Measurements from ENCODE around the gene KLHL3.

The KLHL3 gene

GRCh38 chr5:137573376-137573775 lies 162.5 kb downstream of the KLHL3 start:
- no peaks in the 10 kb centered on the region for H3K9me3 ChIP-seq (ENCODE audit: control insufficient read depth, low read length)
- no peak overlapping the region for H3K9ac ChIP-seq (ENCODE audit: low read length)
- H3K27me3 ChIP-seq (ENCODE audit: control insufficient read depth, insufficient read depth, low read length): no peaks in the 10 kb centered on the region
- no peak overlapping the region for H3K4me3 ChIP-seq (ENCODE audit: low read length)
- H3K36me3 ChIP-seq (ENCODE audit: control insufficient read depth, insufficient read depth, low read length): no peaks in the 10 kb centered on the region
- no peaks in the 10 kb centered on the region for H3K4me1 ChIP-seq (ENCODE audit: control insufficient read depth, insufficient read depth, low read length)

GRCh38 chr5:137572042-137572695 lies 163.7 kb downstream of the KLHL3 start:
- Histone ChIP-seq H3K4me1 (ENCODE audit: control insufficient read depth, insufficient read depth, low read length) (no peaks in the 10 kb centered on the region), H3K9me3 (ENCODE audit: control insufficient read depth, low read length) (no peaks in the 10 kb centered on the region), H3K9ac (ENCODE audit: low read length) (no peak overlapping the region), H3K27me3 (ENCODE audit: control insufficient read depth, insufficient read depth, low read length) (no peaks in the 10 kb centered on the region), H3K4me3 (ENCODE audit: low read length) (no peak overlapping the region), H3K36me3 (ENCODE audit: control insufficient read depth, insufficient read depth, low read length) (no peaks in the 10 kb centered on the region)

GRCh38 chr5:137570070-137570469 lies 165.8 kb downstream of the KLHL3 start:
- Histone ChIP-seq H3K9ac (ENCODE audit: low read length) (no peak overlapping the region), H3K9me3 (ENCODE audit: control insufficient read depth, low read length) (no peaks in the 10 kb centered on the region), H3K36me3 (ENCODE audit: control insufficient read depth, insufficient read depth, low read length) (no peaks in the 10 kb centered on the region), H3K4me3 (ENCODE audit: low read length) (no peak overlapping the region), H3K27me3 (ENCODE audit: control insufficient read depth, insufficient read depth, low read length) (no peaks in the 10 kb centered on the region), H3K4me1 (ENCODE audit: control insufficient read depth, insufficient read depth, low read length) (no peaks in the 10 kb centered on the region)
